Hepatocyte (in vitro differentiated cells): Measurements from ENCODE around the gene ITM2C. TPM values are rescaled to one million over a fixed set of nuclear protein-coding genes. Genes with fewer than 3 reads are reported as not detected.

Source experiments
- DNase-seq: peaks from one replicate; pipeline ENCODE4 v3.0.0-alpha.2; 2016; ENCODE audit warnings: low spot score
- H2AFZ ChIP-seq: fragments of 200-600 bp; sonication (generic); 2 replicates; pipeline ENCODE4 v1.6.0; 2016; ENCODE audit warnings: antibody characterized with exemption, mild to moderate bottlenecking
- H3K27ac ChIP-seq: fragments of 200-600 bp; sonication (generic); 2 replicates; pipeline ENCODE4 v1.5.1; 2016; ENCODE audit warnings: mild to moderate bottlenecking
- H3K27me3 ChIP-seq: fragments of 200-600 bp; sonication (generic); 2 replicates; pipeline ENCODE4 v1.6.1; 2016
- H3K36me3 ChIP-seq: fragments of 200-600 bp; sonication (generic); replicated peaks from 2 replicates; pipeline ENCODE4 v1.5.1; 2016; ENCODE audit warnings: low read depth; ENCODE audit not compliant: insufficient read depth
- H3K4me1 ChIP-seq: fragments of 200-600 bp; sonication (generic); 2 replicates; pipeline ENCODE4 v1.5.1; 2016; ENCODE audit warnings: mild to moderate bottlenecking, moderate library complexity; ENCODE audit not compliant: insufficient read depth
- H3K4me2 ChIP-seq: fragments of 200-600 bp; sonication (generic); 2 replicates; pipeline ENCODE4 v1.6.0; 2016
- H3K4me3 ChIP-seq: fragments of 200-600 bp; sonication (generic); 2 replicates; pipeline ENCODE4 v1.5.1; 2016; ENCODE audit warnings: mild to moderate bottlenecking
- H3K79me2 ChIP-seq: fragments of 200-600 bp; sonication (generic); 2 replicates; pipeline ENCODE4 v1.6.0; 2017; ENCODE audit warnings: mild to moderate bottlenecking
- H3K9me2 ChIP-seq: fragments of 200-600 bp; sonication (generic); replicated peaks from 2 replicates; pipeline ENCODE4 v1.6.0; 2017; ENCODE audit warnings: mild to moderate bottlenecking; ENCODE audit not compliant: insufficient read depth
- H3K9me3 ChIP-seq: fragments of 200-600 bp; sonication (generic); 2 replicates; pipeline ENCODE4 v1.5.1; 2016; ENCODE audit warnings: low read depth, mild to moderate bottlenecking
- H4K20me1 ChIP-seq: fragments of 200-600 bp; sonication (generic); 2 replicates; pipeline ENCODE4 v1.6.0; 2016; ENCODE audit warnings: mild to moderate bottlenecking; ENCODE audit not compliant: insufficient read depth, poor library complexity, severe bottlenecking
- EZH2 ChIP-seq: fragments of 200-600 bp; sonication (generic); IDR thresholded peaks from 2 replicates; pipeline ENCODE4 v1.6.1; 2016; ENCODE audit warnings: antibody characterized with exemption, mild to moderate bottlenecking, borderline replicate concordance
- EZH2phosphoT487 ChIP-seq: fragments of 200-600 bp; sonication (generic); IDR thresholded peaks from one replicate; pipeline ENCODE4 v1.6.1; 2018; ENCODE audit warnings: antibody characterized with exemption, mild to moderate bottlenecking, low read depth, moderate library complexity; ENCODE audit not compliant: unreplicated experiment, severe bottlenecking
- WGBS: methylation state at CpG from one replicate; pipeline ENCODE4 v1.1.6; 2016; ENCODE audit warnings: low lambda C conversion rate; ENCODE audit errors: missing lambda C conversion rate; 5-methylcytosine and 5-hydroxymethylcytosine counted together
- polyA plus RNA-seq: library from polyadenylated mRNA; unstranded; fragments of >200 nt; fragmentation: Nextera tagmentation; extraction: Ambion mirVana; gene quantifications from 2 replicates; pipeline ENCODE4 v1.2.1, GENCODE V29; 2016
- total RNA-seq: library from RNA; depleted of rRNA; stranded (reverse); fragments of >200 nt; gene quantifications from 2 replicates; pipeline ENCODE4 v1.2.3, GENCODE V29; 2014
- TF ChIP-seq, protein P1 (sequence below): fragments of 200-600 bp; sonication (generic); IDR thresholded peaks from 2 replicates; pipeline ENCODE4 v1.5.1; 2016; ENCODE audit warnings: antibody characterized with exemption, mild to moderate bottlenecking; ENCODE audit not compliant: poor library complexity

Gene ITM2C
- total and polyA plus RNA-seq, 2 experiments from 2014 or later, result 485 to 537 TPM

DNA sequence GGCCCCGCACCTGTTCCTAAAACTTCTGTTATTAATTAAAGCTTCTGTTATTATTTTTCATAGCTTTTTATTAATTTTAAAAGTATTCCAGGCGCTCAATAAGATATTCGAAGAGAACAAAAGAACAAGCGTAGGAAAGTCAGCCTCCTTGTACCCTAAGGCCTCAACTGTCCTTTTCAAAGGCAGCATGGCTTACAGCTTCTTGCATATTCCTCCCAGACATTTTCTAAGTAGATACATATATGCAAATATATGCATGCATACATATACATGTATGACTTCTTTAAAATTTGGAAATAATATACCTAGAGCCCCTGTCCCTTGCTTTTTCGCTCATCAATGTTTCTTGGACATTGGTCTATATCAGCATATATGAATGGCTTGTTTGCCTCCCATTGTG is 48.0 kb downstream of the ITM2C start:
- no peaks in the 10 kb centered on the region for H3K4me1 ChIP-seq
- no peaks in the 10 kb centered on the region for H3K27me3 ChIP-seq
- H3K4me3 ChIP-seq, result no peak overlapping the region
- no peaks in the 10 kb centered on the region for H3K36me3 ChIP-seq
- DNase-seq, result no peak
- H4K20me1 ChIP-seq, result no peaks in the 10 kb centered on the region
- no peaks in the 10 kb centered on the region for H3K9me2 ChIP-seq
- H3K4me2 ChIP-seq, result no peak overlapping the region
- TF ChIP-seq, protein P1, sequence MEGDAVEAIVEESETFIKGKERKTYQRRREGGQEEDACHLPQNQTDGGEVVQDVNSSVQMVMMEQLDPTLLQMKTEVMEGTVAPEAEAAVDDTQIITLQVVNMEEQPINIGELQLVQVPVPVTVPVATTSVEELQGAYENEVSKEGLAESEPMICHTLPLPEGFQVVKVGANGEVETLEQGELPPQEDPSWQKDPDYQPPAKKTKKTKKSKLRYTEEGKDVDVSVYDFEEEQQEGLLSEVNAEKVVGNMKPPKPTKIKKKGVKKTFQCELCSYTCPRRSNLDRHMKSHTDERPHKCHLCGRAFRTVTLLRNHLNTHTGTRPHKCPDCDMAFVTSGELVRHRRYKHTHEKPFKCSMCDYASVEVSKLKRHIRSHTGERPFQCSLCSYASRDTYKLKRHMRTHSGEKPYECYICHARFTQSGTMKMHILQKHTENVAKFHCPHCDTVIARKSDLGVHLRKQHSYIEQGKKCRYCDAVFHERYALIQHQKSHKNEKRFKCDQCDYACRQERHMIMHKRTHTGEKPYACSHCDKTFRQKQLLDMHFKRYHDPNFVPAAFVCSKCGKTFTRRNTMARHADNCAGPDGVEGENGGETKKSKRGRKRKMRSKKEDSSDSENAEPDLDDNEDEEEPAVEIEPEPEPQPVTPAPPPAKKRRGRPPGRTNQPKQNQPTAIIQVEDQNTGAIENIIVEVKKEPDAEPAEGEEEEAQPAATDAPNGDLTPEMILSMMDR, result no peak
- TF ChIP-seq EZH2 (no peak), EZH2phosphoT487 (no peak)
- H3K27ac ChIP-seq, result no peak overlapping the region
- 76% methylated on average over 5 of the region's 5 CpGs for WGBS
- H3K9me3 ChIP-seq, result no peaks in the 10 kb centered on the region
- no peaks in the 10 kb centered on the region for H3K79me2 ChIP-seq
- no peak overlapping the region for H2AFZ ChIP-seq

DNA sequence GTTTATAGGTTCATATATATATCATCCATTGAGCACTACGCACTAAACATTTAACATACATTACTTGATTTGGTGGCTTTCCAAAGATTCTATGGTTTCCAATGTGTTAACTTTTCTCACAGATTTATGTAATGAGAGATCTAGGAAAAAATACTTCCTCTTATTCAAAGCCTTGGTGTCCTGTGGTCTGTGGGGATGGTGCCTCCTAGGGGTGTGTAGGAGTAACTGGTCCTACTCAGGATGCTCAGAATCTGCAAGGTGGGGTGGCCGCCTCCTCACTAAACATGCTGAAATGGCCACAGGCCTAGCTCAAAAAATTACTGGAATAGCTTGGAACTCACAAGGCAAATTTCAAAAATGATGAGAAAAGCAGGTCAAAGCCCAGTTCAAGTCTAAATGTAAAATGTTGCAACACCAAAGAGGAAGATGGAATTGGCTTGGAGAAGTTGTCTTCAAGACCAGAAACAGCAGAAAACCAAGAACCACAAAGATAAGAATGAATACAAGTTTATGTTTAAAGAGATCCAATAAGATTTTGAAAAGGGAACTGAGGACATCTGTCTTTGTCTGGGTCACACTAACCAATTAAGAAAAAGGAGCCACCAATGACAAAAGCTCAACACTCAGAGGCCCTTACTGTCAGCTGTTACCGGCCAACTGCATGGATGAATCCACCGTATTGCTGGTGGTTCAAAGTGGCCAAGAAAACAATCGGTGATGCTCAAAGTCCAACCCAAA is 48.8 kb downstream of the ITM2C start:
- DNase-seq, result peak; percentile 51

DNA sequence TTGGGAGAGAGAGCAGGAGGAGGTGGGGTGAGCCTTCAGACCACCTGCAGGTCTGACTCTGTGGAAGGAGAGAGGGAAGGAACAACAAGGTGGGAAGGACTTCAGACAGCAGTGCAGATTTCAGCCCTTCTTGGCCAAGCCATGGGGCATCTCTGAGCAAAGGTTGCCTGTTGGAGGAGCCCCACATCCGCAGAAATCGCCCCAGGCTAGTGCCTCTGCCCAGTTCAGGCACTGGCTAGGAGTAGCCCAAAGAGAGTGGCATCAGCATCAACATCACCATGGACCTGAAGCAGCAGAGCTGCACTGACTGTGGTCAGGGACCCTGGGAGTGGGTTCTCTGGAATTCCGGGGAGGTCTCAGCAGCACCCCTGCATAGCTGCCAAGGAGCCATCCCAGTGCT is 50.1 kb downstream of the ITM2C start:
- H3K9me2 ChIP-seq, result no peaks in the 10 kb centered on the region
- 75% methylated on average over 3 of the region's 3 CpGs for WGBS
- H3K4me3 ChIP-seq, result no peak overlapping the region
- TF ChIP-seq EZH2phosphoT487 (no peak), EZH2 (no peak)
- TF ChIP-seq, protein P1, result no peak
- no peaks in the 10 kb centered on the region for H3K36me3 ChIP-seq
- H3K27ac ChIP-seq, result no peak overlapping the region
- H4K20me1 ChIP-seq, result no peaks in the 10 kb centered on the region
- no peaks in the 10 kb centered on the region for H3K9me3 ChIP-seq
- H3K4me2 ChIP-seq, result no peak overlapping the region
- no peak overlapping the region for H2AFZ ChIP-seq
- no peaks in the 10 kb centered on the region for H3K79me2 ChIP-seq
- no peak for DNase-seq
- H3K4me1 ChIP-seq, result no peaks in the 10 kb centered on the region
- H3K27me3 ChIP-seq, result no peaks in the 10 kb centered on the region

More for the DNA sequence above, 48.8 kb downstream of the ITM2C start:
- no peaks in the 10 kb centered on the region for H4K20me1 ChIP-seq
- H2AFZ ChIP-seq, result no peak overlapping the region
- WGBS, result 90% methylated on average over 5 of the region's 5 CpGs
- no peak overlapping the region for H3K27ac ChIP-seq
- no peaks in the 10 kb centered on the region for H3K9me3 ChIP-seq
- no peaks in the 10 kb centered on the region for H3K9me2 ChIP-seq
- no peaks in the 10 kb centered on the region for H3K27me3 ChIP-seq
- H3K4me1 ChIP-seq, result no peaks in the 10 kb centered on the region
- H3K79me2 ChIP-seq, result no peaks in the 10 kb centered on the region
- no peak for TF ChIP-seq EZH2phosphoT487
- TF ChIP-seq EZH2, result no peak
- TF ChIP-seq, protein P1, result peak; percentile 44
- H3K36me3 ChIP-seq, result no peaks in the 10 kb centered on the region
- no peak overlapping the region for H3K4me2 ChIP-seq
- no peak overlapping the region for H3K4me3 ChIP-seq
